ENCODE results near the gene KRT79.

The KRT79 gene

GRCh38 chr12:52791271-52792184 is 42.6 kb downstream of the KRT79 start:
- DNase-seq (ENCODE audit: low spot score), result no peak

GRCh38 chr12:52790427-52791270 is 43.5 kb downstream of the KRT79 start:
- DNase-seq (ENCODE audit: low spot score), result no peak

- no peak for DNase-seq (ENCODE audit: low spot score)
These were observed 44.3 kb downstream of the KRT79 start for GRCh38 chr12:52789637-52790426.

GRCh38 chr12:52788876-52789636 is 45.1 kb downstream of the KRT79 start:
- no peak for DNase-seq (ENCODE audit: low spot score)

- no peak for DNase-seq (ENCODE audit: low spot score)
These were observed 45.8 kb downstream of the KRT79 start for GRCh38 chr12:52788192-52788875.

GRCh38 chr12:52787324-52788191 is 46.6 kb downstream of the KRT79 start:
- no peak for DNase-seq (ENCODE audit: low spot score)

- no peak for DNase-seq (ENCODE audit: low spot score)
These were observed 49.2 kb downstream of the KRT79 start for GRCh38 chr12:52784909-52785308.

- no peak for DNase-seq (ENCODE audit: low spot score)
These were observed 50.4 kb downstream of the KRT79 start for GRCh38 chr12:52783563-52784316.

- DNase-seq (ENCODE audit: low spot score), result no peak
These were observed 51.6 kb downstream of the KRT79 start for GRCh38 chr12:52782502-52782901.

- DNase-seq (ENCODE audit: low spot score), result no peak
These were observed 52.6 kb downstream of the KRT79 start for GRCh38 chr12:52781399-52782082.

GRCh38 chr12:52779914-52780313 is 54.2 kb downstream of the KRT79 start:
- no peak for DNase-seq (ENCODE audit: low spot score)

- DNase-seq (ENCODE audit: low spot score), result no peak
These were observed 55.3 kb downstream of the KRT79 start for GRCh38 chr12:52778833-52779232.

- no peak for DNase-seq (ENCODE audit: low spot score)
These were observed 56.5 kb downstream of the KRT79 start for GRCh38 chr12:52777566-52777965.

GRCh38 chr12:52776913-52777395 is 57.2 kb downstream of the KRT79 start, which contains the start of gene KRT76:
TSS of gene KRT76 (minus strand) at chr12:52777345. CDS start at chr12:52777291, 54 bp downstream.
- DNase-seq (ENCODE audit: low spot score), result no peak

GRCh38 chr12:52776435-52776834 is 57.7 kb downstream of the KRT79 start:
- DNase-seq (ENCODE audit: low spot score), result no peak

GRCh38 chr12:52774629-52775250 is 59.4 kb downstream of the KRT79 start:
- no peak for DNase-seq (ENCODE audit: low spot score)

GRCh38 chr12:52772772-52773171 is 61.3 kb downstream of the KRT79 start:
- DNase-seq (ENCODE audit: low spot score), result no peak

- DNase-seq (ENCODE audit: low spot score), result no peak
These were observed 61.9 kb downstream of the KRT79 start for GRCh38 chr12:52772188-52772587.
